ENCODE data around the gene HPSE.

DNA sequence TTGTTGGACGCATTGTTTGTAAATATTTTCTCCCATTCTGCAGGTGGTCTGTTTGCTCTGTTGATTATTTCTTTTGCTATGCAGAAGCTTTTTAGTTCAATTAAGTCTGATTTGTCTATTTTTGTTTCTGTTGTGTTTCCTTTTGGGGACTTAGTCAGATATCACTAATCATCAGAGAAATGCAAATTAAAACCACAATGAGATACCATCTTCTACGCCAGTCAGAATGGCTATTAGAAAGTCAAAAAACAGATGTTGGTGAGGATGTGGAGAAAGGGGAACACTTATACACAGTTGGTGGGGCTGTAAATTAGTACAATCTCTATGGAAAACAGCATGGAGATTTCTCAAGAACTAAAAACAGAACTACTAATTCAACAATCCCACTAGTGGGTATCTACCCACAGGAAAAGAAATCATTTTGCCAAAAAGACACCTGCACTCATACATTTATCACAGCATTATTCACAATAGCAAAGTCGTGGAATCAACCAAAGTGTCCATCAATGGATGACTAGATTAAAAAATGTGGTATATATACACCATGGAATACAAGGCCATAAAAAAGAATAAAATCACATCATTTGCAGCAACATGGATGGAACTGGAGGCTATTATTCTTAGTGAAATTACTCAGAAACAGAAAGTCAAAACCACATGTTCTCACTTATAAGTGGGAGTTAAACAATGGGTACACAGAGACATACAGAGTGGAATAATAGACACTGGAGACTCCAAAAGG, 58.2 kb downstream of the HPSE start:
- TF ChIP-seq, protein P1, sequence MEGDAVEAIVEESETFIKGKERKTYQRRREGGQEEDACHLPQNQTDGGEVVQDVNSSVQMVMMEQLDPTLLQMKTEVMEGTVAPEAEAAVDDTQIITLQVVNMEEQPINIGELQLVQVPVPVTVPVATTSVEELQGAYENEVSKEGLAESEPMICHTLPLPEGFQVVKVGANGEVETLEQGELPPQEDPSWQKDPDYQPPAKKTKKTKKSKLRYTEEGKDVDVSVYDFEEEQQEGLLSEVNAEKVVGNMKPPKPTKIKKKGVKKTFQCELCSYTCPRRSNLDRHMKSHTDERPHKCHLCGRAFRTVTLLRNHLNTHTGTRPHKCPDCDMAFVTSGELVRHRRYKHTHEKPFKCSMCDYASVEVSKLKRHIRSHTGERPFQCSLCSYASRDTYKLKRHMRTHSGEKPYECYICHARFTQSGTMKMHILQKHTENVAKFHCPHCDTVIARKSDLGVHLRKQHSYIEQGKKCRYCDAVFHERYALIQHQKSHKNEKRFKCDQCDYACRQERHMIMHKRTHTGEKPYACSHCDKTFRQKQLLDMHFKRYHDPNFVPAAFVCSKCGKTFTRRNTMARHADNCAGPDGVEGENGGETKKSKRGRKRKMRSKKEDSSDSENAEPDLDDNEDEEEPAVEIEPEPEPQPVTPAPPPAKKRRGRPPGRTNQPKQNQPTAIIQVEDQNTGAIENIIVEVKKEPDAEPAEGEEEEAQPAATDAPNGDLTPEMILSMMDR (conservative IDR thresholded peaks at IDR 0.05 in 1 of 2, IDR thresholded peaks at IDR 0.05 in 1 of 2; ENCODE audit: extremely low read depth in 1 of 2, insufficient read depth in 1 of 2, low read depth in 1 of 2, low read length in 2 of 2) = no peak
- no peak for TF ChIP-seq EZH2 (IDR thresholded peaks at IDR 0.05; ENCODE audit: borderline replicate concordance, low read length)
